ENCODE data around the gene ULK4.

Gene ULK4

GRCh38 chr3:41237907-41238306, 724.0 kb downstream of the ULK4 start:
- H3K36me3 ChIP-seq (replicated peaks; ENCODE audit: low read depth, low read length) = peaks cover 82% of the 10 kb centered on the region
- TF ChIP-seq CTCF (IDR thresholded peaks at IDR 0.05; ENCODE audit: low read depth, low read length) (no peak), EZH2phosphoT487 (IDR thresholded peaks at IDR 0.05; ENCODE audit: low read depth) (no peak)
- no peak overlapping the region for H3K4me3 ChIP-seq (ENCODE audit: low read length)
- no peak overlapping the region for H3K9ac ChIP-seq (ENCODE audit: low read length)
- no peaks in the 10 kb centered on the region for H3K27me3 ChIP-seq (ENCODE audit: low read depth, low read length)
- H3K79me2 ChIP-seq (ENCODE audit: low read length) = no peaks in the 10 kb centered on the region
- H3K27ac ChIP-seq (ENCODE audit: low read length) = no peak overlapping the region
- no peak overlapping the region for H3K4me2 ChIP-seq (ENCODE audit: low read length)
- H4K20me1 ChIP-seq (ENCODE audit: insufficient read depth, low read length) = peaks cover 23% of the 10 kb centered on the region
- no peaks in the 10 kb centered on the region for H3K9me3 ChIP-seq (ENCODE audit: insufficient read depth, low read length)
- H3K4me1 ChIP-seq (ENCODE audit: low read length) = no peaks in the 10 kb centered on the region
- no peak overlapping the region for H2AFZ ChIP-seq (ENCODE audit: low read depth, low read length)

GRCh38 chr3:41236228-41236627, 725.7 kb downstream of the ULK4 start:
- Histone ChIP-seq H3K27ac (ENCODE audit: low read length) (no peak overlapping the region), H3K27me3 (ENCODE audit: low read depth, low read length) (no peaks in the 10 kb centered on the region), H3K79me2 (ENCODE audit: low read length) (no peaks in the 10 kb centered on the region; the same call in 1 of the 2 replicates), H3K9ac (ENCODE audit: low read length) (no peak overlapping the region), H3K36me3 (replicated peaks; ENCODE audit: low read depth, low read length) (peaks cover 91% of the 10 kb centered on the region), H3K4me1 (ENCODE audit: low read length) (no peaks in the 10 kb centered on the region), H3K4me2 (ENCODE audit: low read length) (no peak overlapping the region), H4K20me1 (ENCODE audit: insufficient read depth, low read length) (peaks cover 28% of the 10 kb centered on the region), H3K4me3 (ENCODE audit: low read length) (no peak overlapping the region), H2AFZ (ENCODE audit: low read depth, low read length) (no peak overlapping the region), H3K9me3 (ENCODE audit: insufficient read depth, low read length) (no peaks in the 10 kb centered on the region)
- TF ChIP-seq EZH2phosphoT487 (IDR thresholded peaks at IDR 0.05; ENCODE audit: low read depth) (no peak), CTCF (IDR thresholded peaks at IDR 0.05; ENCODE audit: low read depth, low read length) (no peak)

GRCh38 chr3:41234823-41235721, 726.8 kb downstream of the ULK4 start:
- Histone ChIP-seq H3K9me3 (ENCODE audit: insufficient read depth, low read length) (no peaks in the 10 kb centered on the region), H3K27ac (ENCODE audit: low read length) (no peak overlapping the region), H3K4me2 (ENCODE audit: low read length) (no peak overlapping the region), H3K79me2 (ENCODE audit: low read length) (peaks cover 4% of the 10 kb centered on the region), H4K20me1 (ENCODE audit: insufficient read depth, low read length) (peaks cover 33% of the 10 kb centered on the region), H3K4me1 (ENCODE audit: low read length) (no peaks in the 10 kb centered on the region), H3K36me3 (replicated peaks; ENCODE audit: low read depth, low read length) (peaks cover 87% of the 10 kb centered on the region), H3K27me3 (ENCODE audit: low read depth, low read length) (no peaks in the 10 kb centered on the region), H2AFZ (ENCODE audit: low read depth, low read length) (no peak overlapping the region), H3K9ac (ENCODE audit: low read length) (no peak overlapping the region), H3K4me3 (ENCODE audit: low read length) (no peak overlapping the region)
- no peak for TF ChIP-seq EZH2phosphoT487 (IDR thresholded peaks at IDR 0.05; ENCODE audit: low read depth)
- no peak for TF ChIP-seq CTCF (IDR thresholded peaks at IDR 0.05; ENCODE audit: low read depth, low read length)

- no peak overlapping the region for H3K9ac ChIP-seq (ENCODE audit: low read length)
- H3K4me3 ChIP-seq (ENCODE audit: low read length) = no peak overlapping the region
- H3K27ac ChIP-seq (ENCODE audit: low read length) = no peak overlapping the region
- H2AFZ ChIP-seq (ENCODE audit: low read depth, low read length) = no peak overlapping the region
- H4K20me1 ChIP-seq (ENCODE audit: insufficient read depth, low read length) = peaks cover 88% of the 10 kb centered on the region
- H3K4me2 ChIP-seq (ENCODE audit: low read length) = no peak overlapping the region
- no peaks in the 10 kb centered on the region for H3K27me3 ChIP-seq (ENCODE audit: low read depth, low read length)
- TF ChIP-seq EZH2phosphoT487 (IDR thresholded peaks at IDR 0.05; ENCODE audit: low read depth) (no peak), CTCF (IDR thresholded peaks at IDR 0.05; ENCODE audit: low read depth, low read length) (no peak)
- no peaks in the 10 kb centered on the region for H3K9me3 ChIP-seq (ENCODE audit: insufficient read depth, low read length)
- H3K79me2 ChIP-seq (ENCODE audit: low read length) = peaks cover 64% of the 10 kb centered on the region
- H3K36me3 ChIP-seq (replicated peaks; ENCODE audit: low read depth, low read length) = peaks cover 44% of the 10 kb centered on the region
- no peaks in the 10 kb centered on the region for H3K4me1 ChIP-seq (ENCODE audit: low read length)
These were observed 737.6 kb downstream of the ULK4 start for GRCh38 chr3:41224120-41224806.

Measured in OCI-LY3 (cell line).